ENCODE data around the gene DMWD.

The DMWD gene

GRCh38 chr19:45774765-45775164 is 17.9 kb downstream of the DMWD start:
- Mint-ChIP-seq H3K36me3 (ENCODE audit: low read depth) (no peaks in the 10 kb centered on the region), H3K4me3 (no peak overlapping the region), H3K9me3 (no peaks in the 10 kb centered on the region), H3K27me3 (ENCODE audit: low read depth) (peaks cover 9% of the 10 kb centered on the region), H3K27ac (no peak overlapping the region), H3K4me1 (ENCODE audit: low read depth) (peaks cover 17% of the 10 kb centered on the region)
- DNase-seq (ENCODE audit: low spot score), result no peak

DNA sequence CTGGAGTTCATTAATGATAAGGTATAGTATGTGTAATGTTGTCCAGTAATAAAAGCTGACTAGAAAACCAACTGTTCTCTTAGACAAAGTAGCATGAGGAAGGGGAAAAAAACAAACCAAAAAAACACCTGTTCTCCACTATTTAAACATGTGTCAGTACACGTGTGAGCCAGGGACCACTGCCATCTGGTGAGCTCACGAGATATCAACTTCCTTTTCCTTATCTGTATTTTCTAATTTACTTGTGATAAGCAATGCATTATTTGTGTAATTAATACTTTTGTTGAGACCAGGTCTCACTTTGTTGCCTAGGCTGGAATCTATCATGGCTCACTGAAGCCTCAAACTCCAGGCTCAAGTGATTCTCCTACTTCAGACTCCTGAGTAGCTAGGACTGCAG is 19.3 kb downstream of the DMWD start:
- DNase-seq (ENCODE audit: low spot score), result no peak
- Mint-ChIP-seq H3K4me1 (ENCODE audit: low read depth) (peaks cover 9% of the 10 kb centered on the region), H3K27me3 (ENCODE audit: low read depth) (peaks cover 10% of the 10 kb centered on the region), H3K36me3 (ENCODE audit: low read depth) (no peaks in the 10 kb centered on the region), H3K27ac (no peak overlapping the region), H3K4me3 (no peak overlapping the region), H3K9me3 (no peaks in the 10 kb centered on the region)

DNA sequence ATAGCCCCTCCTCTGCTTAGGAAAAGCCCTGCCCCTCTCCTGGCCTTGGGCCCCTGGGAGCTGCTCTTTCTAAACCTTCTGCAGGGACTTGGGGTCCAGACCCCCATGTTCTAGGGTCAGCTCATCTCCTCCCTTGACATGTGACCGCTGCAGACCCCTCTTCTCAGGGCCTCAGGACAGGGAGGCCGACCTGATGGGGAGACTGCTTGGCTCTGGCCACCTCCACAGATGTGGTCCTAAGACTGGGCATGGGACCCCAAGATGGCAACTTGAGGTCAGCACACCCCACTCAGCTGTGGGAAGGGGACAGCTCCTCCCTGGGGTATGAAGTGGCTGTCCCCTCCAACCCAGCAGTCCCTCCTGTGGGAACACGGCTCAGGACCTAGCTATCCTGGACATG is 19.7 kb downstream of the DMWD start:
- Mint-ChIP-seq H3K27ac (no peak overlapping the region), H3K4me3 (no peak overlapping the region), H3K27me3 (ENCODE audit: low read depth) (peaks cover 10% of the 10 kb centered on the region), H3K36me3 (ENCODE audit: low read depth) (no peaks in the 10 kb centered on the region), H3K9me3 (no peaks in the 10 kb centered on the region), H3K4me1 (ENCODE audit: low read depth) (peaks cover 8% of the 10 kb centered on the region)
- no peak for DNase-seq (ENCODE audit: low spot score)

- Mint-ChIP-seq H3K27me3 (ENCODE audit: low read depth) (peaks cover 12% of the 10 kb centered on the region), H3K9me3 (no peaks in the 10 kb centered on the region), H3K27ac (no peak overlapping the region), H3K4me3 (no peak overlapping the region), H3K4me1 (ENCODE audit: low read depth) (peaks cover 8% of the 10 kb centered on the region), H3K36me3 (ENCODE audit: low read depth) (no peaks in the 10 kb centered on the region)
- DNase-seq (ENCODE audit: low spot score), result no peak
Measured at GRCh38 chr19:45772130-45772840, 20.4 kb downstream of the DMWD start.

- Mint-ChIP-seq H3K27me3 (ENCODE audit: low read depth) (peaks cover 11% of the 10 kb centered on the region), H3K9me3 (no peaks in the 10 kb centered on the region), H3K4me1 (ENCODE audit: low read depth) (peaks cover 8% of the 10 kb centered on the region), H3K36me3 (ENCODE audit: low read depth) (no peaks in the 10 kb centered on the region), H3K27ac (no peak overlapping the region), H3K4me3 (peak overlapping the region; percentile 54)
- no peak for DNase-seq (ENCODE audit: low spot score)
Measured at GRCh38 chr19:45771311-45771933, 21.2 kb downstream of the DMWD start.

- Mint-ChIP-seq H3K4me1 (ENCODE audit: low read depth) (peaks cover 8% of the 10 kb centered on the region), H3K27ac (peak overlapping the region; percentile 20), H3K27me3 (ENCODE audit: low read depth) (peaks cover 12% of the 10 kb centered on the region), H3K4me3 (peak overlapping the region; percentile 87), H3K36me3 (ENCODE audit: low read depth) (no peaks in the 10 kb centered on the region), H3K9me3 (no peaks in the 10 kb centered on the region)
- peak; percentile 87 for DNase-seq (ENCODE audit: low spot score)
Measured at GRCh38 chr19:45770192-45771101, 22.2 kb downstream of the DMWD start.

GRCh38 chr19:45769821-45770191 is 22.8 kb downstream of the DMWD start:
- no peaks in the 10 kb centered on the region for H3K36me3 Mint-ChIP-seq (ENCODE audit: low read depth)
- no peaks in the 10 kb centered on the region for H3K9me3 Mint-ChIP-seq
- peak; percentile 50 for DNase-seq (ENCODE audit: low spot score)
- H3K27ac Mint-ChIP-seq, result peak overlapping the region; percentile 79
- H3K27me3 Mint-ChIP-seq (ENCODE audit: low read depth), result peaks cover 16% of the 10 kb centered on the region
- H3K4me1 Mint-ChIP-seq (ENCODE audit: low read depth), result peaks cover 8% of the 10 kb centered on the region
- H3K4me3 Mint-ChIP-seq, result peak overlapping the region; percentile 87

- Mint-ChIP-seq H3K9me3 (no peaks in the 10 kb centered on the region), H3K4me3 (peak within 1 kb of the TSS; percentile 87), H3K4me1 (ENCODE audit: low read depth) (peaks cover 8% of the 10 kb centered on the region), H3K36me3 (ENCODE audit: low read depth) (no peaks in the 10 kb centered on the region), H3K27ac (peak within 1 kb of the TSS; percentile 79), H3K27me3 (ENCODE audit: low read depth) (peaks cover 20% of the 10 kb centered on the region)
- peak; percentile 96 for DNase-seq (ENCODE audit: low spot score)
Measured at GRCh38 chr19:45768984-45769782, 23.5 kb downstream of the DMWD start, which contains the start of gene SIX5. Gene SIX5 (minus strand): TSS chr19:45769252. CDS start chr19:45768844, 408 bp downstream.

GRCh38 chr19:45768655-45768983 is 24.0 kb downstream of the DMWD start:
- no peaks in the 10 kb centered on the region for H3K9me3 Mint-ChIP-seq
- no peaks in the 10 kb centered on the region for H3K36me3 Mint-ChIP-seq (ENCODE audit: low read depth)
- DNase-seq (ENCODE audit: low spot score), result no peak
- H3K27ac Mint-ChIP-seq, result peak overlapping the region; percentile 65
- peaks cover 8% of the 10 kb centered on the region for H3K4me1 Mint-ChIP-seq (ENCODE audit: low read depth)
- H3K27me3 Mint-ChIP-seq (ENCODE audit: low read depth), result peaks cover 20% of the 10 kb centered on the region
- H3K4me3 Mint-ChIP-seq, result peak overlapping the region; percentile 87

DNA sequence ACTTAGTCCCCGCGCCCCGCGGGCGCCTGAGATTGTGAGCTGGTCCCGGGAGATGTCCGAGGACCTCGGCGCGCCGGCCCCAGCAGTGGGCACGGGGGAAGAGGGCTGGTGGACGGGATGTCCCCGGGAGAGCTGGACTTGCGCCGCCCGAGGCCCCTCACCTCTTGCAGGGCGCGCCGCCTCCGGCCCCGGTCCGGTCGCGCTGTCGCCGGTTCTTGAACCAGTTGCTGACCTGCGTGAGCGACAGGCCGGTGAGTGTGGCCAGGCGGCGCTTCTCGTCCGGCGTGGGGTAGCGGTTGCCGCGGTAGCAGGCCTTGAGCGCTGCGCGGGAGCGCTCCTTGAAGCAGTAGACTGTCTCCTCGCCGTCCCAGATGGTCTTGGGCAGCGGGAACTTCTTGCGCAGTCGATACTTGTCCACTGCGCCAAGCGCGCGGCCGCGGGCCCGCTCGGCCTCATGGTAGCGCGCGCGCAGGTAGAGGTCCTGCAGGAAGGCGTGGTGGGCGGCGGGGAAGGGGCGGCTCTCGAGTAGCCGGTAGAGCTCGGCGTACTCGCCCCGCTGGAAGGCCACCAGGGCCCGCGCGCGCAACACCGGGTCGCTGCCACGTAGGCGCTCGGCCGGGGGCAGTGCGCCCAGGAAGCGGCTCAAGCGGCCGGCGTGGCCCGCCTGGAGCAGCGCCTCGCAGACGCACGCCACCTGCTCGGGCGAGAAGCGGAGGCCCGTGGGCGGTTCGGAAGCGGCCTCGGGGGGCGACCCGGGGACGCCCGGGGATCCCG is 24.6 kb downstream of the DMWD start:
- H3K4me1 Mint-ChIP-seq (ENCODE audit: low read depth), result peaks cover 8% of the 10 kb centered on the region
- no peaks in the 10 kb centered on the region for H3K36me3 Mint-ChIP-seq (ENCODE audit: low read depth)
- DNase-seq (ENCODE audit: low spot score), result peak; percentile 42
- peaks cover 20% of the 10 kb centered on the region for H3K27me3 Mint-ChIP-seq (ENCODE audit: low read depth)
- H3K4me3 Mint-ChIP-seq, result peak overlapping the region; percentile 63
- H3K27ac Mint-ChIP-seq, result no peak overlapping the region
- H3K9me3 Mint-ChIP-seq, result no peaks in the 10 kb centered on the region

DNA sequence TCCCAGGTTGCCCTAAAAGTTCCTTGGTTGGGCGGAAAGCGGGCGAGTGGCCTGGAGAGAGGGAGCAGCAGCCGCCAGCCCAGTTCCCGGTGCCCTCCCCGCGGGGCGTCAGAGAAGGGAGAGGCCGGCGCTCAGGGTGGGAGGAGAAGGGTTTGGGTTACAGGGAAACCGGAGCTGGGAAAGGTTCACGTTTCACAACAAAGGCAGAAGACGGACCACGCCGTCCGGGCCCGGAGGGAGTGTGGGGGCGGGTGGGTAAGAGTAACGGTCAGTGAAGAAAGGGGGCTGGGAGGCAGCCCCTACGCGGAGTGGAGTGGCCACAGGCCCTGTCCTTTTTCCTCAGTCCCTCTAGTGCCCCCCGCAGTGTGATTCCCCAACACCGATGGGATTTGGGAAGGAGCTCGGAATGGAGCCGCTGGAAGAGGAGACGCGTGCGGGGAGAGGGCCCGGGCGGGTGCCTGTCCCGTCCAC is 25.2 kb downstream of the DMWD start:
- Mint-ChIP-seq H3K4me3 (peak overlapping the region; percentile 32), H3K27me3 (ENCODE audit: low read depth) (peaks cover 20% of the 10 kb centered on the region), H3K36me3 (ENCODE audit: low read depth) (no peaks in the 10 kb centered on the region), H3K27ac (no peak overlapping the region), H3K4me1 (ENCODE audit: low read depth) (peaks cover 8% of the 10 kb centered on the region), H3K9me3 (no peaks in the 10 kb centered on the region)
- DNase-seq (ENCODE audit: low spot score), result no peak

GRCh38 chr19:45766869-45767346 is 25.7 kb downstream of the DMWD start:
- H3K4me1 Mint-ChIP-seq (ENCODE audit: low read depth), result peaks cover 8% of the 10 kb centered on the region
- no peaks in the 10 kb centered on the region for H3K36me3 Mint-ChIP-seq (ENCODE audit: low read depth)
- H3K4me3 Mint-ChIP-seq, result peak overlapping the region; percentile 32
- no peak for DNase-seq (ENCODE audit: low spot score)
- peaks cover 17% of the 10 kb centered on the region for H3K27me3 Mint-ChIP-seq (ENCODE audit: low read depth)
- H3K9me3 Mint-ChIP-seq, result no peaks in the 10 kb centered on the region
- no peak overlapping the region for H3K27ac Mint-ChIP-seq

Data from T-helper 2 cell treated with Interferon-gamma antibody and Interleukin-4, amounts not matched to agents 5 μg/mL and 100 μg/mL, for 36 hours (primary cell).